Right renal pelvis (tissue), 4 donors: ENCODE measurements around the gene FAHD1. TPM values are rescaled to one million over a fixed set of nuclear protein-coding genes. Genes with fewer than 3 reads are reported as not detected.

Experiments
- DNase-seq, 4 donors: peaks; one replicate each; pipeline ENCODE4 v3.0.0-alpha.2; 2013; ENCODE audit warnings: low read depth in 4 of 4, low spot score in 3 of 4, missing footprints in 1 of 4
- polyA plus RNA-seq, 4 donors: library from polyadenylated mRNA; unstranded; fragments of 120-200 nt; gene quantifications; one replicate each; pipeline ENCODE4 v1.2.1, GENCODE V29; 2013; ENCODE audit not compliant: insufficient read length in 4 of 4

The FAHD1 gene
- polyA plus RNA-seq, 4 donors: 35.4 to 52.7 (median 43.9) TPM

DNA sequence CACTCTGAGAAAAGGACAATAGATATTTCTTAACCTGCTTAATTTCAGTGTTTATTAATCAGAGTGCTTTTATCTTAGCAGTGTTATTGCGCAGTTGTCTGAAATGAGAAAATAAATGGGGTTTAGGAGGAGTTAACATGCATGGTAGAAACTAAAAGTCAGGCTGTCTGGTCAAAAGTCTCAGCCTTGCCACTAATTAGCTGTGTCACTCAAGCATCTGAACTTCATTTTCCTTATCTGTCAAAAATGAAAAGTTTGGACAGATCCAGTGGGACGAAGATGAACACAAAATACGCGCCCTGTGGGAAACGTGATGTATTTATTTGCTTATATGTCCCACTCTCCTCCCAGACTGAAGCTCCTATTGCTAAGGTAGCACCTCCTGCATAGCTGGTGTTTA, 51.2 kb downstream of the FAHD1 start:
- no peak for DNase-seq

Other genes starting within 250 kb of the FAHD1 start
- gene IFT140, start 215.1 kb upstream of the FAHD1 start, polyA plus RNA-seq: 10 to 100 TPM; 37.3 to 43.5 (median 39.3) TPM
- 10 to 100 TPM; 16.8 to 21.2 (median 19.0) TPM for gene CRAMP1, start 214.8 kb upstream of the FAHD1 start, polyA plus RNA-seq
- gene JPT2, start 148.9 kb upstream of the FAHD1 start, polyA plus RNA-seq: 10 to 100 TPM; 76.4 to 95.3 (median 82.2) TPM
- 10 to 100 TPM; 38.7 to 54.3 (median 49.1) TPM for gene MAPK8IP3, start 121.0 kb upstream of the FAHD1 start, polyA plus RNA-seq
- 10 to 100 TPM; 23.2 to 49.8 (median 24.3) TPM for gene NME3, start 55.7 kb upstream of the FAHD1 start, polyA plus RNA-seq
- gene EME2, start 54.4 kb upstream of the FAHD1 start, polyA plus RNA-seq: 10 to 100 TPM in 1 of 4 donors, 1 to 10 TPM in 3; 6.7 to 10.7 (median 8.6) TPM
- 10 to 100 TPM; 64.2 to 87.3 (median 66.9) TPM for gene MRPS34, start 54.1 kb upstream of the FAHD1 start, polyA plus RNA-seq
- gene SPSB3, start 44.6 kb upstream of the FAHD1 start, polyA plus RNA-seq: 10 to 100 TPM; 34.9 to 58.0 (median 38.5) TPM
- 10 to 100 TPM; 36.8 to 62.7 (median 40.5) TPM for gene NUBP2, start 44.2 kb upstream of the FAHD1 start, polyA plus RNA-seq
- 1 to 10 TPM; 2.2 to 4.6 (median 2.7) TPM for gene IGFALS, start 33.5 kb upstream of the FAHD1 start, polyA plus RNA-seq
- gene HAGH, start 381 bp upstream of the FAHD1 start, polyA plus RNA-seq: 10 to 100 TPM; 34.3 to 51.3 (median 37.5) TPM
- gene MEIOB, start 45.0 kb downstream of the FAHD1 start, polyA plus RNA-seq: 1 to 10 TPM in 2 of 4 donors, under 1 TPM in 2; 0.37 to 1.7 (median 1.2) TPM
- gene HS3ST6, start 91.2 kb downstream of the FAHD1 start, polyA plus RNA-seq: under 1 TPM; 0.14 to 0.88 (median 0.32) TPM
- gene MSRB1, start 116.0 kb downstream of the FAHD1 start, polyA plus RNA-seq: 10 to 100 TPM; 62.5 to 86.2 (median 67.2) TPM
- gene RPL3L, start 127.5 kb downstream of the FAHD1 start, polyA plus RNA-seq: under 1 TPM; 0.18 to 0.31 (median 0.21) TPM
- gene NDUFB10, start 132.3 kb downstream of the FAHD1 start, polyA plus RNA-seq: 100 to 1,000 TPM; 125 to 156 (median 130) TPM
- 1,000 to 10,000 TPM; 1,839 to 2,451 (median 2,117) TPM for gene RPS2, start 137.6 kb downstream of the FAHD1 start, polyA plus RNA-seq
- not detected for gene RNF151, start 139.7 kb downstream of the FAHD1 start, polyA plus RNA-seq
- gene TBL3, start 144.8 kb downstream of the FAHD1 start, polyA plus RNA-seq: 10 to 100 TPM; 26.0 to 47.2 (median 35.0) TPM
- under 1 TPM; 0.52 to 0.97 (median 0.65) TPM for gene NOXO1, start 154.3 kb downstream of the FAHD1 start, polyA plus RNA-seq
- 10 to 100 TPM; 24.2 to 36.0 (median 27.1) TPM for gene GFER, start 157.0 kb downstream of the FAHD1 start, polyA plus RNA-seq
- 1 to 10 TPM; 1.2 to 2.6 (median 2.3) TPM for gene SYNGR3, start 162.8 kb downstream of the FAHD1 start, polyA plus RNA-seq
- gene ZNF598, start 182.6 kb downstream of the FAHD1 start, polyA plus RNA-seq: 10 to 100 TPM; 17.6 to 27.5 (median 18.1) TPM
- 10 to 100 TPM in 1 of 4 donors, 1 to 10 TPM in 3; 3.8 to 10.3 (median 5.5) TPM for gene NPW, start 192.6 kb downstream of the FAHD1 start, polyA plus RNA-seq
- gene NHERF2, start 199.7 kb downstream of the FAHD1 start, polyA plus RNA-seq: 100 to 1,000 TPM; 117 to 185 (median 126) TPM
- gene NTHL1, start 220.6 kb downstream of the FAHD1 start, polyA plus RNA-seq: 10 to 100 TPM; 17.6 to 26.6 (median 19.0) TPM
- 100 to 1,000 TPM; 121 to 152 (median 136) TPM for gene TSC2, start 220.8 kb downstream of the FAHD1 start, polyA plus RNA-seq